Stomach (tissue), 9 donors: Measurements from ENCODE around the gene ACACB. TPM values are rescaled to one million over a fixed set of nuclear protein-coding genes. Genes with fewer than 3 reads are reported as not detected.

Experiments
- DNase-seq, 2 donors: peaks; one replicate each; pipeline versions ENCODE4 v3.0.0 to v3.0.0-alpha.2; 2013 to 2019
- H3K27ac ChIP-seq, 5 donors: fragments of 200-600 bp in 4 of 5; sonication (generic) in 4 of 5; one replicate each; pipeline ENCODE4 v1.5.1; 2013 to 2019; ENCODE audit warnings: mild to moderate bottlenecking in 1 of 5, moderate library complexity in 1 of 5
- H3K27me3 ChIP-seq, 3 donors: fragments of 200-600 bp; sonication (generic); one replicate each; pipeline ENCODE4 v1.5.1; 2017 to 2019; ENCODE audit warnings: mixed run types in 1 of 3
- H3K36me3 ChIP-seq, 4 donors: fragments of 200-600 bp; sonication (generic); 1 replicate in 3 of 4; 2 replicates in 1 of 4; pipeline ENCODE4 v1.5.1; 2016 to 2019
- H3K4me1 ChIP-seq, 4 donors: fragments of 200-600 bp; sonication (generic); one replicate each; pipeline ENCODE4 v1.5.1; 2016 to 2019
- H3K4me3 ChIP-seq, 4 donors: fragments of 200-600 bp; sonication (generic) in 3 of 4; one replicate each; pipeline ENCODE4 v1.5.1; 2016 to 2019; ENCODE audit warnings: mild to moderate bottlenecking in 1 of 4
- H3K9me3 ChIP-seq, 4 donors: fragments of 200-600 bp; sonication (generic); one replicate each; pipeline ENCODE4 v1.5.1; 2016 to 2019
- EP300 ChIP-seq: sonication (generic); formaldehyde crosslinking; IDR thresholded peaks from one replicate; pipeline ENCODE4 v1.6.1; 2017; ENCODE audit warnings: antibody characterized with exemption
- POLR2A ChIP-seq, 4 donors: fragments of 450-650 bp; IDR thresholded peaks; one replicate each; pipeline ENCODE4 v1.6.1; 2016; ENCODE audit warnings: antibody characterized with exemption in 4 of 4, control low read depth in 2 of 4, mild to moderate bottlenecking in 1 of 4, moderate library complexity in 1 of 4
- POLR2AphosphoS5 ChIP-seq, 3 donors: sonication (generic); formaldehyde crosslinking; IDR thresholded peaks; one replicate each; pipeline ENCODE4 v1.6.1; 2016; ENCODE audit warnings: antibody characterized with exemption in 3 of 3
- WGBS, 5 donors: extraction: QIAGEN DNeasy Blood & Tissue Kit in 3 of 5; methylation state at CpG; one replicate each; pipeline versions ENCODE4 v1.1.5 to v1.1.7; 2013 to 2018; 5-methylcytosine and 5-hydroxymethylcytosine counted together
- intact Hi-C: fragments of 100-400 bp; cut with DNase I; formaldehyde crosslinking; loops from one replicate; pipeline ENCODE4 v1.15.1; 2023; ENCODE audit warnings: low total_unique reads
- polyA plus RNA-seq, 3 donors: library from polyadenylated mRNA; stranded (reverse); fragments of 200-250 nt; gene quantifications; one replicate each; pipeline ENCODE4 v1.2.3, GENCODE V29; 2013
- total RNA-seq, 5 donors: library from RNA; depleted of rRNA; stranded (reverse); fragments of >200 nt; gene quantifications; one replicate each; pipeline versions ENCODE4 v1.1.0 to v1.2.3, GENCODE V29; 2014 to 2016
- TF ChIP-seq, protein P1 (sequence below), 7 experiments: fragments of 450-650 bp in 4 of 7; fragments of 200-600 bp in 3 of 7; sonication (generic) in 3 of 7; IDR thresholded peaks; one replicate each; pipeline ENCODE4 v1.5.1; 2016 to 2019; ENCODE audit warnings: antibody characterized with exemption in 7 of 7, control low read depth in 2 of 7, mild to moderate bottlenecking in 1 of 7
- donor health status: healthy with polysubstance abuse.
- donor health status: Bipolar disorder and iron deficiency.
- donor health status: healthy.

The ACACB gene
- total and polyA plus RNA-seq, 8 donors = 6.1 to 2,520 (median 50.2) TPM

DNA sequence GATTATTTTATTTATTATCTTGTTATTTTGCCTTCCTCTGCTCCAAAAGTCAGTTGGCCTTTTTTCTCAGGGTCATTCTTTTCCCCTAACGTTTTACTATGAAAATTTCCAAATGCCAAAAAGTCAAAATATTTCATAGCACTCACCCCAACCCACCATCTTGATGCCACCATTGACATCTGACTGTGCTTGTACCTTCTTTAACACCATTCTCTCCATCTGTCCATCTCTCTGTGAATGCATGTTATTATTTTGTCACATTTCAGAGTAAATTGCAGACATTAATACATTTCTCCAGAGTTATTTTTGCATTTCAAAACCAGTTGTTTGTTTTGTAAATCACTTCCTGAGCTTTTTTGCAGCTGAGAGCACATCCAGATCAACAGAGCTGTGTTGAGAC is 154.1 kb downstream of the ACACB start:
- no peak overlapping the region for H3K27ac ChIP-seq
- 0 to 40% (median 28%) methylated on average over 1 of the region's 1 CpG for WGBS, 5 donors
- peaks cover 21 to 57% (median 37%) of the 10 kb centered on the region in 4 donors for H3K36me3 ChIP-seq
- intact Hi-C loops = no loop called here
- H3K27me3 ChIP-seq = no peaks in the 10 kb centered on the region
- no peak overlapping the region for H3K4me3 ChIP-seq
- no peak for TF ChIP-seq EP300
- TF ChIP-seq, protein P1, sequence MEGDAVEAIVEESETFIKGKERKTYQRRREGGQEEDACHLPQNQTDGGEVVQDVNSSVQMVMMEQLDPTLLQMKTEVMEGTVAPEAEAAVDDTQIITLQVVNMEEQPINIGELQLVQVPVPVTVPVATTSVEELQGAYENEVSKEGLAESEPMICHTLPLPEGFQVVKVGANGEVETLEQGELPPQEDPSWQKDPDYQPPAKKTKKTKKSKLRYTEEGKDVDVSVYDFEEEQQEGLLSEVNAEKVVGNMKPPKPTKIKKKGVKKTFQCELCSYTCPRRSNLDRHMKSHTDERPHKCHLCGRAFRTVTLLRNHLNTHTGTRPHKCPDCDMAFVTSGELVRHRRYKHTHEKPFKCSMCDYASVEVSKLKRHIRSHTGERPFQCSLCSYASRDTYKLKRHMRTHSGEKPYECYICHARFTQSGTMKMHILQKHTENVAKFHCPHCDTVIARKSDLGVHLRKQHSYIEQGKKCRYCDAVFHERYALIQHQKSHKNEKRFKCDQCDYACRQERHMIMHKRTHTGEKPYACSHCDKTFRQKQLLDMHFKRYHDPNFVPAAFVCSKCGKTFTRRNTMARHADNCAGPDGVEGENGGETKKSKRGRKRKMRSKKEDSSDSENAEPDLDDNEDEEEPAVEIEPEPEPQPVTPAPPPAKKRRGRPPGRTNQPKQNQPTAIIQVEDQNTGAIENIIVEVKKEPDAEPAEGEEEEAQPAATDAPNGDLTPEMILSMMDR (IDR thresholded peaks at IDR 0.05) = no peak
- TF ChIP-seq POLR2AphosphoS5 (IDR thresholded peaks at IDR 0.05) = no peak
- no peak for TF ChIP-seq POLR2A (IDR thresholded peaks at IDR 0.05)
- H3K9me3 ChIP-seq = no peaks in the 10 kb centered on the region
- no peak for DNase-seq
- no peaks in the 10 kb centered on the region for H3K4me1 ChIP-seq

DNA sequence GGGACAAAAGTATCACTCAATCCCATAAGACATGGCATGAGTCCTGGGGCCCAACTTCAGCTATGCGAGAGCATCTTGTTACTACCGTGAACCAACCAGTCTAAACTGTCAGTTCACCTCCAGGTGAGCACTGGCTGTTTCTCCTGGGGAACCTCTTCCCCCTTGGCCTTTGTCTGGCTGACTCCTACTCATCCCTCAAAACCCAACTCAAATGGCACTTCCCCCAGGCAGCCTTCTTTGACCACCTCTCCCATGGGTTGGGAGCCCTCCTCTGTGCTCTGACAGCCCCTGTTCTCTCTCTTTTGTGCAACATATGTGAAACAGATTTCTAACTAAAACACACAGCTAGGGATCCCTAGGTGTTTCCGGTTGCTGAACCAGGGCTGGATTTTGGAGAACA is 155.0 kb downstream of the ACACB start:
- intact Hi-C loops = no loop called here
- H3K9me3 ChIP-seq = no peaks in the 10 kb centered on the region
- H3K4me1 ChIP-seq = no peaks in the 10 kb centered on the region
- H3K4me3 ChIP-seq = no peak overlapping the region
- DNase-seq = no peak
- H3K27ac ChIP-seq = no peak overlapping the region
- H3K36me3 ChIP-seq = peaks cover 12 to 48% (median 27%) of the 10 kb centered on the region in 4 donors
- TF ChIP-seq POLR2A (IDR thresholded peaks at IDR 0.05) = no peak
- TF ChIP-seq POLR2AphosphoS5 (IDR thresholded peaks at IDR 0.05) = no peak
- TF ChIP-seq EP300 = no peak
- TF ChIP-seq, protein P1 (IDR thresholded peaks at IDR 0.05) = no peak
- H3K27me3 ChIP-seq = no peaks in the 10 kb centered on the region
- 83 to 96% (median 90%) methylated on average over 1 to 3 of the region's 3 CpGs for WGBS, 5 donors

GRCh38 chr12:109273354-109273753 is 157.0 kb downstream of the ACACB start:
- H3K27me3 ChIP-seq = no peaks in the 10 kb centered on the region
- WGBS, 5 donors = 19 to 25% (median 21%) methylated on average over 16 of the region's 16 CpGs
- no peaks in the 10 kb centered on the region for H3K9me3 ChIP-seq
- peaks cover 0 to 28% (median 8%) of the 10 kb centered on the region in 4 donors for H3K36me3 ChIP-seq
- peaks cover 0 to 6% (median 2%) of the 10 kb centered on the region in 4 donors for H3K4me1 ChIP-seq
- DNase-seq = peak in 1 of 2 donors; percentile 25
- H3K4me3 ChIP-seq = no peak overlapping the region
- H3K27ac ChIP-seq = no peak overlapping the region
- TF ChIP-seq POLR2AphosphoS5 (IDR thresholded peaks at IDR 0.05) = no peak
- TF ChIP-seq EP300 = no peak
- TF ChIP-seq, protein P1 (IDR thresholded peaks at IDR 0.05) = no peak
- intact Hi-C loops = no loop called here

DNA sequence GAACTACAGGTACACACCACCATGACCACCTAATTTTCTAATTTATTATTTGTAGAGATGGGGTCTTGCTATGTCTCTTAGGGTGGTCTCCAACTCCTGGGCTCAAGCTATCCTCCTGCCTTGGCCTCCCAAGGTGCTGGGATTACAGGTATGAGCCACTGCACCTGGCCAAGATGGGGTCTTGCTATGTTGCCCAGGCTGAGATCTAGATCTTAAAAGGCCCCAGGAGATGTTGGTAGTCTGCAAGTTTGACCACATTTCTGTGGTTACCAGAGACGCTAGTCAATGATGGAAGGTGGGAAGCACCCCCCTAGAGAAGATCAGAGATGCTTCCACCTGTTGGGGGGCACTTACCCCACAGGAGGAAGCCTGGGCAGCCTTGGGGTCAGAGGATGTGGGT is 158.0 kb downstream of the ACACB start:
- Histone ChIP-seq H3K9me3 (no peaks in the 10 kb centered on the region), H3K4me3 (no peak overlapping the region), H3K27me3 (no peaks in the 10 kb centered on the region), H3K4me1 (peaks cover 0 to 14% (median 6%) of the 10 kb centered on the region in 4 donors), H3K36me3 (peaks cover 0 to 18% (median under 1%) of the 10 kb centered on the region in 4 donors), H3K27ac (no peak overlapping the region)
- intact Hi-C loops = no loop called here
- TF ChIP-seq, protein P1 (IDR thresholded peaks at IDR 0.05) = no peak
- no peak for TF ChIP-seq EP300
- TF ChIP-seq POLR2A (IDR thresholded peaks at IDR 0.05) = no peak
- no peak for TF ChIP-seq POLR2AphosphoS5 (IDR thresholded peaks at IDR 0.05)
- DNase-seq = no peak
- WGBS, 5 donors = 44 to 96% (median 89%) methylated on average over 1 of the region's 1 CpG
